CD14-positive monocyte (primary cell): Measurements from ENCODE around the gene MTX1. TPM values are rescaled to one million over a fixed set of nuclear protein-coding genes. Genes with fewer than 3 reads are reported as not detected.
A peak's percentile ranks its signal among the peaks of the same experiment; 100 is the strongest.

Experiments
- DNase-seq, 3 donors: peaks; one replicate each; pipeline ENCODE4 v3.0.0-alpha.2; 2011 to 2022
- H2AFZ ChIP-seq: 2 replicates; pipeline ENCODE4 v1.6.0; 2012; ENCODE audit warnings: mild to moderate bottlenecking, low read depth, low read length, inconsistent platforms; ENCODE audit not compliant: insufficient read depth, poor library complexity, severe bottlenecking
- H3K27ac ChIP-seq, 2 donors: 1 replicate in 1 of 2; 2 replicates in 1 of 2; pipeline ENCODE4 v1.5.1; 2012 to 2013; ENCODE audit warnings: low read length in 2 of 2, control low read depth in 1 of 2, inconsistent platforms in 1 of 2, low read depth in 1 of 2, mild to moderate bottlenecking in 1 of 2
- H3K27me3 ChIP-seq, 2 donors: one replicate each; pipeline versions ENCODE4 v1.6.0 to v1.6.1; 2011 to 2013; ENCODE audit warnings: low read length in 2 of 2; ENCODE audit not compliant: control insufficient read depth in 2 of 2, insufficient read depth in 2 of 2
- H3K36me3 ChIP-seq, 2 donors: replicated peaks in 1 of 2; 1 replicate in 1 of 2; 2 replicates in 1 of 2; pipeline versions ENCODE4 v1.5.1 to v1.6.1; 2012 to 2013; ENCODE audit warnings: low read length in 2 of 2, control low read depth in 1 of 2, inconsistent platforms in 1 of 2, mild to moderate bottlenecking in 1 of 2; ENCODE audit not compliant: insufficient read depth in 2 of 2, control insufficient read depth in 1 of 2
- H3K4me1 ChIP-seq, 2 donors: 1 replicate in 1 of 2; 2 replicates in 1 of 2; pipeline versions ENCODE4 v1.5.1 to v1.6.1; 2012 to 2013; ENCODE audit warnings: low read length in 2 of 2, control low read depth in 1 of 2, inconsistent platforms in 1 of 2, mild to moderate bottlenecking in 1 of 2, moderate library complexity in 1 of 2; ENCODE audit not compliant: insufficient read depth in 2 of 2, control insufficient read depth in 1 of 2
- H3K4me2 ChIP-seq: replicated peaks from 2 replicates; pipeline ENCODE3; 2012; ENCODE audit warnings: low read length, moderate library complexity, mild to moderate bottlenecking; ENCODE audit not compliant: poor library complexity, severe bottlenecking; ENCODE audit errors: extremely low read depth
- H3K4me3 ChIP-seq, 3 experiments: fragments of 200-600 bp in 1 of 3; sonication (generic) in 1 of 3; replicated peaks in 1 of 3; 1 replicate in 2 of 3; 2 replicates in 1 of 3; pipeline ENCODE4 v1.5.1; 2011 to 2013; ENCODE audit warnings: low read length in 3 of 3, mild to moderate bottlenecking in 3 of 3, control low read depth in 2 of 3, low read depth in 2 of 3, inconsistent platforms in 1 of 3, moderate library complexity in 1 of 3
- H3K79me2 ChIP-seq: 2 replicates; pipeline ENCODE4 v1.6.0; 2012; ENCODE audit warnings: mild to moderate bottlenecking, control low read depth, inconsistent platforms, low read length, moderate library complexity; ENCODE audit not compliant: insufficient read depth
- H3K9ac ChIP-seq: 2 replicates; pipeline ENCODE4 v1.6.0; 2017; ENCODE audit warnings: low read length, mild to moderate bottlenecking; ENCODE audit not compliant: insufficient read depth, poor library complexity, severe bottlenecking
- H3K9me3 ChIP-seq, 2 donors: replicated peaks in 1 of 2; 1 replicate in 1 of 2; 2 replicates in 1 of 2; pipeline versions ENCODE4 v1.5.1 to v1.6.1; 2012 to 2013; ENCODE audit warnings: low read length in 2 of 2, control low read depth in 1 of 2; ENCODE audit not compliant: control insufficient read depth in 1 of 2, insufficient read depth in 1 of 2
- H4K20me1 ChIP-seq: 2 replicates; pipeline ENCODE4 v1.6.0; 2012; ENCODE audit warnings: mild to moderate bottlenecking, low read length, control low read depth, moderate library complexity; ENCODE audit not compliant: insufficient read depth
- H3K27ac Mint-ChIP-seq, 7 donors: one replicate each; pipeline ENCODE4 v1.8.0; 2020; ENCODE audit warnings: mild to moderate bottlenecking in 7 of 7, mixed read lengths in 7 of 7, moderate library complexity in 6 of 7, inconsistent platforms in 2 of 7
- H3K27me3 Mint-ChIP-seq, 3 donors: one replicate each; pipeline ENCODE4 v1.8.0; 2021 to 2022; ENCODE audit warnings: low read depth in 3 of 3, mild to moderate bottlenecking in 3 of 3, mixed read lengths in 3 of 3, moderate library complexity in 3 of 3, inconsistent platforms in 1 of 3
- H3K36me3 Mint-ChIP-seq, 2 donors: one replicate each; pipeline ENCODE4 v1.8.0; 2020; ENCODE audit warnings: mixed read lengths in 2 of 2, inconsistent platforms in 1 of 2, mild to moderate bottlenecking in 1 of 2
- H3K4me1 Mint-ChIP-seq: one replicate; pipeline ENCODE4 v1.8.0; 2020; ENCODE audit warnings: mild to moderate bottlenecking, mixed read lengths
- H3K4me3 Mint-ChIP-seq, 2 donors: one replicate each; pipeline ENCODE4 v1.8.0; 2020; ENCODE audit warnings: mild to moderate bottlenecking in 2 of 2, mixed read lengths in 2 of 2, moderate library complexity in 1 of 2
- H3K9me3 Mint-ChIP-seq, 7 donors: one replicate each; pipeline ENCODE4 v1.8.0; 2020 to 2022; ENCODE audit warnings: mixed read lengths in 7 of 7, mild to moderate bottlenecking in 6 of 7, moderate library complexity in 6 of 7, inconsistent platforms in 2 of 7
- WGBS: methylation state at CpG from one replicate; pipeline ENCODE4 v1.1.5; 2013; ENCODE audit warnings: missing lambda C conversion rate; ENCODE audit not compliant: insufficient coverage; 5-methylcytosine and 5-hydroxymethylcytosine counted together
- intact Hi-C, 2 donors: fragments of 100-400 bp; cut with micrococcal nuclease; formaldehyde crosslinking; loops; one replicate each; pipeline versions ENCODE4 v1.15.0 to v1.15.1; 2023
- polyA plus RNA-seq, 3 donors: library from polyadenylated mRNA; depleted of rRNA in 1 of 3; unstranded in 2 of 3; stranded (reverse) in 1 of 3; fragments of 300-500 nt in 2 of 3; fragments of >200 nt in 1 of 3; fragmentation: Illumina TruSeq in 2 of 3; gene quantifications; 1 replicate in 2 of 3; 2 replicates in 1 of 3; pipeline ENCODE4 v1.2.3, GENCODE V29; 2012 to 2021
- TF ChIP-seq, protein P1 (sequence below): fragments of 200-600 bp; IDR thresholded peaks from one replicate; pipeline ENCODE4 v1.8.0; 2022; ENCODE audit warnings: antibody characterized with exemption, mild to moderate bottlenecking

The MTX1 gene
- polyA plus RNA-seq, 3 donors = 79.7 to 101 (median 86.0) TPM

DNA sequence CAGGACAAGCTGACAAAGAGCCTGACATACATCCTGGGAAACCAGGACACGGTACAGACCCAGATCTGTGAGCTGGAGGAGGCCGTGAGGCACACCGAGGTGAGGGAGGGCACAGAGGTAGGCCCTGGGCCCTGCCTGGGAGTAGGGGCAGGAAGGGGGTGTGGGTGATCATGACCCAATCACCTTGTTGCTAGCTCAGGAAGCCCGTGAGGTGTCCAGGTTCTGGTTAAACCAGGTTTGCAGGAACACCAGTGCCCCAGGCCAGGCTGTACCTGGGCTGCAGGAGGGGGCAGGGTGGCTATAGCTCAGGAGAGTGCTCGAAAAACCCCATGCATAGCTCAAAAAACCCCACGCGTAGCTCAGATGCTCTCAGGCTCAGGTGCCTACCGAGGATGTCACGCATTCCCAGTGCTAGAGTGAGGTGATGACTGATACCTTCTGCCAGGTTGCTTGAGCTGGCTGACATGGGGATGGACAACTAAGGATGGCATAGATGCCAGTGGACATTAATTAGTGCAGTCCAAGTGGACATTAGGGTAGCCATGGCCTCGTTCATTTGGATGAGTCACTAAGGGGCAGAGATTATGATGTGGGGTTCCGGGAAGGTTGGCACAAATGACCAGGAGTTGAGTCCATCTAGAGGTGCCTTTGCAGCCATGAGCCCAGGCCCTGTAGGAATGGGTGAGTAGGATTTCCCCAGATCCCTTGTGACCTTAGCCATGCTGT is 31.1 kb upstream of the MTX1 start:
- H3K4me1 ChIP-seq = peaks cover 37 to 45% of the 10 kb centered on the region in 2 donors
- Mint-ChIP-seq H3K27ac (peak overlapping the region in 2 of 7 donors; percentile 54 to 75), H3K4me1 (peaks cover 44% of the 10 kb centered on the region), H3K4me3 (no peak overlapping the region), H3K27me3 (peaks cover 4 to 23% (median 23%) of the 10 kb centered on the region in 3 donors), H3K9me3 (no peaks in the 10 kb centered on the region), H3K36me3 (no peaks in the 10 kb centered on the region)
- WGBS = 92% methylated on average over 11 of the region's 11 CpGs
- H3K4me3 ChIP-seq = no peak overlapping the region
- no peak overlapping the region for H3K4me2 ChIP-seq
- TF ChIP-seq, protein P1, sequence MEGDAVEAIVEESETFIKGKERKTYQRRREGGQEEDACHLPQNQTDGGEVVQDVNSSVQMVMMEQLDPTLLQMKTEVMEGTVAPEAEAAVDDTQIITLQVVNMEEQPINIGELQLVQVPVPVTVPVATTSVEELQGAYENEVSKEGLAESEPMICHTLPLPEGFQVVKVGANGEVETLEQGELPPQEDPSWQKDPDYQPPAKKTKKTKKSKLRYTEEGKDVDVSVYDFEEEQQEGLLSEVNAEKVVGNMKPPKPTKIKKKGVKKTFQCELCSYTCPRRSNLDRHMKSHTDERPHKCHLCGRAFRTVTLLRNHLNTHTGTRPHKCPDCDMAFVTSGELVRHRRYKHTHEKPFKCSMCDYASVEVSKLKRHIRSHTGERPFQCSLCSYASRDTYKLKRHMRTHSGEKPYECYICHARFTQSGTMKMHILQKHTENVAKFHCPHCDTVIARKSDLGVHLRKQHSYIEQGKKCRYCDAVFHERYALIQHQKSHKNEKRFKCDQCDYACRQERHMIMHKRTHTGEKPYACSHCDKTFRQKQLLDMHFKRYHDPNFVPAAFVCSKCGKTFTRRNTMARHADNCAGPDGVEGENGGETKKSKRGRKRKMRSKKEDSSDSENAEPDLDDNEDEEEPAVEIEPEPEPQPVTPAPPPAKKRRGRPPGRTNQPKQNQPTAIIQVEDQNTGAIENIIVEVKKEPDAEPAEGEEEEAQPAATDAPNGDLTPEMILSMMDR = no peak
- no peak overlapping the region for H3K9ac ChIP-seq
- no peak overlapping the region for H2AFZ ChIP-seq
- no peak overlapping the region for H3K27ac ChIP-seq
- H3K79me2 ChIP-seq = peaks cover 9% of the 10 kb centered on the region
- H4K20me1 ChIP-seq = no peaks in the 10 kb centered on the region
- intact Hi-C loops = no loop called here
- no peaks in the 10 kb centered on the region for H3K9me3 ChIP-seq
- DNase-seq = no peak
- no peaks in the 10 kb centered on the region for H3K27me3 ChIP-seq
- no peaks in the 10 kb centered on the region for H3K36me3 ChIP-seq

DNA sequence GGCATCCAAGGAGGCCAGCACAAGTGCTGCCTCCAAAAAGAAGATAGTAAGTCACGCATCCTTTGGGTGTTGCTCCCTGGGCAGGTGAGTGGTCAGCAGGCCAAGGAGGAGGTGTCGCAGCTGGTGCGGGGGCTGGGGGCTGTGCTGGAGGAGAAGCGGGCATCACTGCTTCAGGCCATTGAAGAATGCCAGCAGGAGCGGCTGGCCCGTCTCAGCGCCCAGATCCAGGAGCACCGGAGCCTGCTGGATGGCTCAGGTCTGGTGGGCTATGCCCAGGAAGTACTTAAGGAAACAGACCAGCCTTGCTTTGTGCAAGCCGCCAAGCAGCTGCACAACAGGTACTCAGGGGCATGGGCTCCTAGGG is 30.6 kb upstream of the MTX1 start:
- H3K4me3 Mint-ChIP-seq = peak overlapping the region in 1 of 2 donors; percentile 30
- H3K36me3 Mint-ChIP-seq = no peaks in the 10 kb centered on the region
- H3K27ac ChIP-seq = no peak overlapping the region
- H3K27me3 ChIP-seq = no peaks in the 10 kb centered on the region
- no peak overlapping the region for H3K27ac Mint-ChIP-seq
- peaks cover 4 to 24% (median 23%) of the 10 kb centered on the region in 3 donors for H3K27me3 Mint-ChIP-seq
- no peak overlapping the region for H3K4me3 ChIP-seq
- TF ChIP-seq, protein P1 = no peak
- no peak overlapping the region for H2AFZ ChIP-seq
- H3K4me2 ChIP-seq = no peak overlapping the region
- intact Hi-C loops = no loop called here
- H3K9me3 ChIP-seq = no peaks in the 10 kb centered on the region
- no peaks in the 10 kb centered on the region for H3K36me3 ChIP-seq
- no peak for DNase-seq
- H3K9me3 Mint-ChIP-seq = no peaks in the 10 kb centered on the region
- peaks cover 41% of the 10 kb centered on the region for H3K4me1 Mint-ChIP-seq
- WGBS = 98% methylated on average over 9 of the region's 9 CpGs
- no peaks in the 10 kb centered on the region for H4K20me1 ChIP-seq
- peaks cover 4% of the 10 kb centered on the region for H3K79me2 ChIP-seq
- H3K4me1 ChIP-seq = peaks cover 34 to 40% of the 10 kb centered on the region in 2 donors
- no peak overlapping the region for H3K9ac ChIP-seq
